Hepatocyte (in vitro differentiated cells): ENCODE measurements around the gene REX1BD. TPM values are rescaled to one million over a fixed set of nuclear protein-coding genes. Genes with fewer than 3 reads are reported as not detected.

ENCODE experiments used
- DNase-seq: peaks from one replicate; pipeline ENCODE4 v3.0.0-alpha.2; 2016; ENCODE audit warnings: low spot score
- H2AFZ ChIP-seq: fragments of 200-600 bp; sonication (generic); 2 replicates; pipeline ENCODE4 v1.6.0; 2016; ENCODE audit warnings: antibody characterized with exemption, mild to moderate bottlenecking
- H3K27ac ChIP-seq: fragments of 200-600 bp; sonication (generic); 2 replicates; pipeline ENCODE4 v1.5.1; 2016; ENCODE audit warnings: mild to moderate bottlenecking
- H3K27me3 ChIP-seq: fragments of 200-600 bp; sonication (generic); 2 replicates; pipeline ENCODE4 v1.6.1; 2016
- H3K36me3 ChIP-seq: fragments of 200-600 bp; sonication (generic); replicated peaks from 2 replicates; pipeline ENCODE4 v1.5.1; 2016; ENCODE audit warnings: low read depth; ENCODE audit not compliant: insufficient read depth
- H3K4me1 ChIP-seq: fragments of 200-600 bp; sonication (generic); 2 replicates; pipeline ENCODE4 v1.5.1; 2016; ENCODE audit warnings: mild to moderate bottlenecking, moderate library complexity; ENCODE audit not compliant: insufficient read depth
- H3K4me2 ChIP-seq: fragments of 200-600 bp; sonication (generic); 2 replicates; pipeline ENCODE4 v1.6.0; 2016
- H3K4me3 ChIP-seq: fragments of 200-600 bp; sonication (generic); 2 replicates; pipeline ENCODE4 v1.5.1; 2016; ENCODE audit warnings: mild to moderate bottlenecking
- H3K79me2 ChIP-seq: fragments of 200-600 bp; sonication (generic); 2 replicates; pipeline ENCODE4 v1.6.0; 2017; ENCODE audit warnings: mild to moderate bottlenecking
- H3K9me2 ChIP-seq: fragments of 200-600 bp; sonication (generic); replicated peaks from 2 replicates; pipeline ENCODE4 v1.6.0; 2017; ENCODE audit warnings: mild to moderate bottlenecking; ENCODE audit not compliant: insufficient read depth
- H3K9me3 ChIP-seq: fragments of 200-600 bp; sonication (generic); 2 replicates; pipeline ENCODE4 v1.5.1; 2016; ENCODE audit warnings: low read depth, mild to moderate bottlenecking
- H4K20me1 ChIP-seq: fragments of 200-600 bp; sonication (generic); 2 replicates; pipeline ENCODE4 v1.6.0; 2016; ENCODE audit warnings: mild to moderate bottlenecking; ENCODE audit not compliant: insufficient read depth, poor library complexity, severe bottlenecking
- EZH2 ChIP-seq: fragments of 200-600 bp; sonication (generic); IDR thresholded peaks from 2 replicates; pipeline ENCODE4 v1.6.1; 2016; ENCODE audit warnings: antibody characterized with exemption, mild to moderate bottlenecking, borderline replicate concordance
- EZH2phosphoT487 ChIP-seq: fragments of 200-600 bp; sonication (generic); IDR thresholded peaks from one replicate; pipeline ENCODE4 v1.6.1; 2018; ENCODE audit warnings: antibody characterized with exemption, mild to moderate bottlenecking, low read depth, moderate library complexity; ENCODE audit not compliant: unreplicated experiment, severe bottlenecking
- WGBS: methylation state at CpG from one replicate; pipeline ENCODE4 v1.1.6; 2016; ENCODE audit warnings: low lambda C conversion rate; ENCODE audit errors: missing lambda C conversion rate; 5-methylcytosine and 5-hydroxymethylcytosine counted together
- polyA plus RNA-seq: library from polyadenylated mRNA; unstranded; fragments of >200 nt; fragmentation: Nextera tagmentation; extraction: Ambion mirVana; gene quantifications from 2 replicates; pipeline ENCODE4 v1.2.1, GENCODE V29; 2016
- total RNA-seq: library from RNA; depleted of rRNA; stranded (reverse); fragments of >200 nt; gene quantifications from 2 replicates; pipeline ENCODE4 v1.2.3, GENCODE V29; 2014
- TF ChIP-seq, protein P1 (sequence below): fragments of 200-600 bp; sonication (generic); IDR thresholded peaks from 2 replicates; pipeline ENCODE4 v1.5.1; 2016; ENCODE audit warnings: antibody characterized with exemption, mild to moderate bottlenecking; ENCODE audit not compliant: poor library complexity

The REX1BD gene
- total and polyA plus RNA-seq, 2 experiments from 2014 or later, result 62.6 to 105 TPM

GRCh38 chr19:18593367-18594095 is 4.9 kb downstream of the REX1BD start:
- Histone ChIP-seq H3K9me2 (no peaks in the 10 kb centered on the region), H3K27me3 (peaks cover 17% of the 10 kb centered on the region), H3K4me1 (peaks cover 25% of the 10 kb centered on the region), H3K36me3 (no peaks in the 10 kb centered on the region), H3K27ac (no peak overlapping the region), H4K20me1 (no peaks in the 10 kb centered on the region), H3K79me2 (peaks cover 4% of the 10 kb centered on the region), H3K9me3 (no peaks in the 10 kb centered on the region), H3K4me3 (no peak overlapping the region), H2AFZ (no peak overlapping the region), H3K4me2 (peak overlapping the region; percentile 97)
- TF ChIP-seq EZH2 (no peak), EZH2phosphoT487 (no peak)
- TF ChIP-seq, protein P1, sequence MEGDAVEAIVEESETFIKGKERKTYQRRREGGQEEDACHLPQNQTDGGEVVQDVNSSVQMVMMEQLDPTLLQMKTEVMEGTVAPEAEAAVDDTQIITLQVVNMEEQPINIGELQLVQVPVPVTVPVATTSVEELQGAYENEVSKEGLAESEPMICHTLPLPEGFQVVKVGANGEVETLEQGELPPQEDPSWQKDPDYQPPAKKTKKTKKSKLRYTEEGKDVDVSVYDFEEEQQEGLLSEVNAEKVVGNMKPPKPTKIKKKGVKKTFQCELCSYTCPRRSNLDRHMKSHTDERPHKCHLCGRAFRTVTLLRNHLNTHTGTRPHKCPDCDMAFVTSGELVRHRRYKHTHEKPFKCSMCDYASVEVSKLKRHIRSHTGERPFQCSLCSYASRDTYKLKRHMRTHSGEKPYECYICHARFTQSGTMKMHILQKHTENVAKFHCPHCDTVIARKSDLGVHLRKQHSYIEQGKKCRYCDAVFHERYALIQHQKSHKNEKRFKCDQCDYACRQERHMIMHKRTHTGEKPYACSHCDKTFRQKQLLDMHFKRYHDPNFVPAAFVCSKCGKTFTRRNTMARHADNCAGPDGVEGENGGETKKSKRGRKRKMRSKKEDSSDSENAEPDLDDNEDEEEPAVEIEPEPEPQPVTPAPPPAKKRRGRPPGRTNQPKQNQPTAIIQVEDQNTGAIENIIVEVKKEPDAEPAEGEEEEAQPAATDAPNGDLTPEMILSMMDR, result no peak
- DNase-seq, result no peak
- 37% methylated on average over 23 of the region's 25 CpGs for WGBS

DNA sequence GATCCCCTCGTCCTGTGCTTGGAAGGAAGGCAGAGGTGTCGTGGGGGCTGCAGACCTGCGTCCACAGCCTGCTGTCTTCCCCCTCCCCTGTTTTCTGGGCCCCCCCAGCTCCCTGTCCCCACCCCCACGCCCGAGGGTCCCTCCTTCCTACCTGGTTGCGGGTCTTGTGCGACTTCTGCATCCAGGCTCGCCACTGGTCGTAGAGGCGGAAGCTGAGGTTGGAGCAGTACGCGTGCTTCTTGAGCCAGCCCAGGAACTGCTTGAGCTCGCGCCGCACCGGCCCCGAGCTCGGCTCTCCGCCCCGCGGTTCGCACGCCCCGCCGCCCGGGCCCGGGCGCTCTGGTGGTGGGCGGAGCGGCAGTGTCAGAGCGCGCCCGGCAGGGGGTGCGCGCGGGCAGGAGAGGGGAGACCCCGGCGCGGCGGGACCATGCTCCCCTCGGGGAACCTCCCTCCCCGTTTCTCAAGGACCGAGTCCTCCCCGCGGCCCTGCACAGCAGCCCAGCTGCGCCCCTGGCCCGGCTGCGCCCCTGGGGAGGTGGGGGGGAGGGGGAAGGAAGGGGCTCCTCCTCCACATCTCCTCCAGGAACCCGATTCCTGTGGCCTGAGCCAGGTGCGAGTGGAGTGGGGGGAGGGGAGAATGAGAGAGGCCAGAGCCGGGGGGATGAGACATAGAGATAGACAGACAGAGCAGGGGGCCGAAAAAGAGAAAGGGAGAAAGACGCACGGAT is 5.7 kb downstream of the REX1BD start:
- H3K36me3 ChIP-seq, result no peaks in the 10 kb centered on the region
- WGBS, result 2% methylated on average over 39 of the region's 54 CpGs
- H3K27me3 ChIP-seq, result peaks cover 21% of the 10 kb centered on the region
- peak overlapping the region; percentile 69 for H2AFZ ChIP-seq
- H3K79me2 ChIP-seq, result peaks cover 4% of the 10 kb centered on the region
- no peaks in the 10 kb centered on the region for H4K20me1 ChIP-seq
- no peaks in the 10 kb centered on the region for H3K9me2 ChIP-seq
- H3K4me1 ChIP-seq, result peaks cover 24% of the 10 kb centered on the region
- DNase-seq, result peak; percentile 95
- TF ChIP-seq EZH2phosphoT487, result no peak
- TF ChIP-seq, protein P1, result peak; percentile 86
- no peaks in the 10 kb centered on the region for H3K9me3 ChIP-seq
- H3K4me3 ChIP-seq, result peak overlapping the region; percentile 27
- H3K4me2 ChIP-seq, result peak overlapping the region; percentile 97
- H3K27ac ChIP-seq, result no peak overlapping the region

GRCh38 chr19:18594824-18595373 is 6.3 kb downstream of the REX1BD start:
- Histone ChIP-seq H4K20me1 (no peaks in the 10 kb centered on the region), H3K36me3 (no peaks in the 10 kb centered on the region), H3K4me3 (peak overlapping the region; percentile 27), H3K9me2 (no peaks in the 10 kb centered on the region), H3K9me3 (no peaks in the 10 kb centered on the region), H3K79me2 (peaks cover 4% of the 10 kb centered on the region), H3K4me2 (peak overlapping the region; percentile 97), H3K27ac (no peak overlapping the region), H3K27me3 (peaks cover 21% of the 10 kb centered on the region), H2AFZ (peak overlapping the region; percentile 69), H3K4me1 (peaks cover 17% of the 10 kb centered on the region)
- 19% methylated on average over 6 of the region's 26 CpGs for WGBS
- TF ChIP-seq, protein P1, result no peak
- TF ChIP-seq EZH2phosphoT487 (no peak), EZH2 (no peak)
- DNase-seq, result no peak
